ENCODE measurements around the gene DNAJC6. TPM values are rescaled to one million over a fixed set of nuclear protein-coding genes. Genes with fewer than 3 reads are reported as not detected.

The DNAJC6 gene
- total RNA-seq, 1 experiment from 2014 or later = 15.6 TPM

DNA sequence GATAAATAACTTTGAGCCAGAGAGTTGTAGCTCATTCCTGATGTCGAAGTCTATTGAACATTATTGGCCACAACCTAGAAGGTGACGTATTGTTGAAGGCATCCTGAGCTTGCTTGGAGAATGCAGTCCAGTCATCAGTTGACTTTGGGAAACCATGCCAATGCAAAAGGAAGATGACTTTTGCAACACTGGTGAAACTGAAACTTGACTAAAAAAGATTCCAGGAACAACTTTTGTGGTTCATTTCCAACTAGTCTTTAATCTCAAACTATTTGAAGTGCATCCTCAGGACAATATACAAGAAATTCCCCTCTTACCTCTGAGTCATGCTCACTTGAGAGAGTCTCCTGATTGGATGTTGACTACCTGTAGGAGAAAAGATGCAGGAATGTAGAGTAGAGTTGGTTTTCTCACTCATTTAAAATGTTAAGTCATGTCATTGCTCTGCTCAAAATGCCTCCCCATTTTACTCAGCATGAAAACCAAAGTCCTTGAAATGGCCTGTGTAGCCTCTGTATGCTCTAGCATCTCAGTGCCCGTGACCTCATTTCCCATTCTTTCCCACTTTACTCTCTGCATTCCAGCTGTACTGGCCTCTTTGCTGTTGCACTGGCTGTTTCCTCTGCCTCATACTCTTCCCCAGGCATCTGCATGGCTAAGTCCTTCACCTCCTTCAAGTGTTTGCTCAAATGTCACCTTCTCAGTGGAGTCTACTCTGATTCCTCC lies 86.7 kb downstream of the DNAJC6 start:
- H3K9me3 ChIP-seq (ENCODE audit: insufficient read depth, low read depth) = no peaks in the 10 kb centered on the region
- intact Hi-C loops (cut with micrococcal nuclease; ENCODE audit: unreplicated experiment) = no loop called here
- H3K9me2 ChIP-seq (ENCODE audit: insufficient read depth) = no peaks in the 10 kb centered on the region
- CTCF ChIA-PET = no interaction called here
- no peak overlapping the region for H3K27ac ChIP-seq
- no peaks in the 10 kb centered on the region for H3K27me3 ChIP-seq (ENCODE audit: insufficient read depth, low read depth)
- TF ChIP-seq EZH2 (IDR thresholded peaks at IDR 0.05; ENCODE audit: low read depth) = no peak
- TF ChIP-seq, protein P1, sequence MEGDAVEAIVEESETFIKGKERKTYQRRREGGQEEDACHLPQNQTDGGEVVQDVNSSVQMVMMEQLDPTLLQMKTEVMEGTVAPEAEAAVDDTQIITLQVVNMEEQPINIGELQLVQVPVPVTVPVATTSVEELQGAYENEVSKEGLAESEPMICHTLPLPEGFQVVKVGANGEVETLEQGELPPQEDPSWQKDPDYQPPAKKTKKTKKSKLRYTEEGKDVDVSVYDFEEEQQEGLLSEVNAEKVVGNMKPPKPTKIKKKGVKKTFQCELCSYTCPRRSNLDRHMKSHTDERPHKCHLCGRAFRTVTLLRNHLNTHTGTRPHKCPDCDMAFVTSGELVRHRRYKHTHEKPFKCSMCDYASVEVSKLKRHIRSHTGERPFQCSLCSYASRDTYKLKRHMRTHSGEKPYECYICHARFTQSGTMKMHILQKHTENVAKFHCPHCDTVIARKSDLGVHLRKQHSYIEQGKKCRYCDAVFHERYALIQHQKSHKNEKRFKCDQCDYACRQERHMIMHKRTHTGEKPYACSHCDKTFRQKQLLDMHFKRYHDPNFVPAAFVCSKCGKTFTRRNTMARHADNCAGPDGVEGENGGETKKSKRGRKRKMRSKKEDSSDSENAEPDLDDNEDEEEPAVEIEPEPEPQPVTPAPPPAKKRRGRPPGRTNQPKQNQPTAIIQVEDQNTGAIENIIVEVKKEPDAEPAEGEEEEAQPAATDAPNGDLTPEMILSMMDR (conservative IDR thresholded peaks at IDR 0.05) = no peak
- no peaks in the 10 kb centered on the region for H3K79me2 ChIP-seq (ENCODE audit: low read depth)
- H3F3A ChIP-seq (ENCODE audit: insufficient read depth, low read depth) = no peaks in the 10 kb centered on the region
- no peaks in the 10 kb centered on the region for H4K20me1 ChIP-seq (ENCODE audit: insufficient read depth)
- H3K4me2 ChIP-seq = no peak overlapping the region
- H3K4me1 ChIP-seq (replicated peaks; ENCODE audit: insufficient read depth) = no peaks in the 10 kb centered on the region
- no TSS peak for BruUV-seq (replicated peaks)
- H2AFZ ChIP-seq = no peak overlapping the region
- no peak for DNase-seq
- POLR2A ChIA-PET (ENCODE audit: unreplicated experiment) = no interaction called here
- H3K4me3 ChIP-seq = no peak overlapping the region
- H3K36me3 ChIP-seq (ENCODE audit: low read depth) = no peaks in the 10 kb centered on the region

DNA sequence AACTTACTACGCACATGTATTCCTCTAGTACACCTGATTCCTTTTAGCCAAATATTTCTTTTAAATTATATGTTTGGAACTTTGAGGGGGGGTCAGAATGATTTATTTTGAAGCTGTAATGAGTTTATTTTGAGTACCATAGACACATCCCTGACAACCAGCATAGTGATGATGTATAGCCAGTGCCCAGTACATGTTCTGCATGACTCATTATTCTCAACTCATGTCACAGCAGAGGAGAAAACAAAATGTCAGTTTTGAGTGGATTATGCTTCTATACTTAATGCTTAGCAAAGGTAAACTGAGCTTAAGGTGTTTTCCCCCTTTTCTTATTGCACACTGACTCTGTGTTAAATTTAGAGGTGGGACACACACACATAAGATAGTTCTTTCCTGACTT lies 88.7 kb downstream of the DNAJC6 start:
- Histone ChIP-seq H3K4me1 (replicated peaks; ENCODE audit: insufficient read depth) (no peaks in the 10 kb centered on the region), H3K79me2 (ENCODE audit: low read depth) (no peaks in the 10 kb centered on the region), H4K20me1 (ENCODE audit: insufficient read depth) (no peaks in the 10 kb centered on the region), H3F3A (ENCODE audit: insufficient read depth, low read depth) (no peaks in the 10 kb centered on the region), H3K4me2 (no peak overlapping the region), H3K27me3 (ENCODE audit: insufficient read depth, low read depth) (no peaks in the 10 kb centered on the region), H3K4me3 (no peak overlapping the region), H3K9me2 (ENCODE audit: insufficient read depth) (no peaks in the 10 kb centered on the region), H3K36me3 (ENCODE audit: low read depth) (no peaks in the 10 kb centered on the region), H3K27ac (no peak overlapping the region), H2AFZ (no peak overlapping the region), H3K9me3 (ENCODE audit: insufficient read depth, low read depth) (no peaks in the 10 kb centered on the region)
- DNase-seq = no peak
- intact Hi-C loops (cut with micrococcal nuclease; ENCODE audit: unreplicated experiment) = no loop called here
- ChIA-PET POLR2A (ENCODE audit: unreplicated experiment) (no interaction called here), CTCF (no interaction called here)
- TF ChIP-seq EZH2 (IDR thresholded peaks at IDR 0.05; ENCODE audit: low read depth) = no peak
- TF ChIP-seq, protein P1 (conservative IDR thresholded peaks at IDR 0.05) = no peak
- BruUV-seq (replicated peaks) = no TSS peak

DNA sequence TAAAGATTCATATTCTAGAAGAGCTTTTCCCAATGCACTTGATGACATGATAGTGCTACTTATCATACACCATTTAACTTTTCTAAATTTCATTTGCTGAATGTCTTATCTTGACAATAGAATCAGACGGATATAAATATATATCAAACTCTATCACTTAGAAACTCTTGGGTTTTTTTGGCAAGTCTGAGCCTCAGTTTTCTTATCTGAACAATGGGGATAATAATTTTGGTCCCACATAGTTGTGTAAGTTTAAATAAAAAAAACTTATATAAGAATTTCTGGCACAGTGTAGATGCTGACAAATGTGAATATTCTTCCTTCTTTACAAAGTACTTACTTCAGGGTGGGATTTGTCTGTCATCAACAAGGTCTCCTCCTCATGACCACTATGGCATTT lies 89.7 kb downstream of the DNAJC6 start:
- intact Hi-C loops (cut with micrococcal nuclease; ENCODE audit: unreplicated experiment) = no loop called here
- H3K4me3 ChIP-seq = no peak overlapping the region
- no peaks in the 10 kb centered on the region for H3K36me3 ChIP-seq (ENCODE audit: low read depth)
- H3K4me2 ChIP-seq = no peak overlapping the region
- H3K4me1 ChIP-seq (replicated peaks; ENCODE audit: insufficient read depth) = no peaks in the 10 kb centered on the region
- BruUV-seq (replicated peaks) = no TSS peak
- H3F3A ChIP-seq (ENCODE audit: insufficient read depth, low read depth) = no peaks in the 10 kb centered on the region
- no peak overlapping the region for H2AFZ ChIP-seq
- H3K9me2 ChIP-seq (ENCODE audit: insufficient read depth) = no peaks in the 10 kb centered on the region
- no peaks in the 10 kb centered on the region for H3K27me3 ChIP-seq (ENCODE audit: insufficient read depth, low read depth)
- no peak for DNase-seq
- H3K9me3 ChIP-seq (ENCODE audit: insufficient read depth, low read depth) = no peaks in the 10 kb centered on the region
- TF ChIP-seq, protein P1 (conservative IDR thresholded peaks at IDR 0.05) = no peak
- TF ChIP-seq EZH2 (IDR thresholded peaks at IDR 0.05; ENCODE audit: low read depth) = no peak
- no peaks in the 10 kb centered on the region for H4K20me1 ChIP-seq (ENCODE audit: insufficient read depth)
- POLR2A ChIA-PET (ENCODE audit: unreplicated experiment) = no interaction called here
- H3K79me2 ChIP-seq (ENCODE audit: low read depth) = no peaks in the 10 kb centered on the region
- CTCF ChIA-PET = no interaction called here
- no peak overlapping the region for H3K27ac ChIP-seq
